B cell (primary cell): Measurements from ENCODE around the gene TRIM4. TPM values are rescaled to one million over a fixed set of nuclear protein-coding genes. Genes with fewer than 3 reads are reported as not detected.

Experiments used
- ATAC-seq: fragments of 200-7000 bp; cut with Tn5 transposase; one replicate; pipeline ENCODE4 v1.10.0; 2021; ENCODE audit warnings: low read depth, mild to moderate bottlenecking, moderate number of reproducible peaks, moderate library complexity
- CTCF ChIA-PET: fragments of 350-600 bp; sonication (Branson Sonifier 250); formaldehyde crosslinking; loops from one replicate; lab custom pipeline; 2021; ENCODE audit warnings: antibody characterized with exemption, inconsistent platforms; lab: Charles Lee
- POLR2A ChIA-PET: fragments of 350-600 bp; sonication (Branson Sonifier 250); formaldehyde crosslinking; loops from one replicate; lab custom pipeline; 2021; ENCODE audit warnings: antibody characterized with exemption; lab: Charles Lee
- DNase-seq: peaks from one replicate; pipeline ENCODE4 v3.0.0; 2013
- H2AFZ ChIP-seq: 2 replicates; pipeline ENCODE4 v1.6.1; 2012; ENCODE audit warnings: mild to moderate bottlenecking, low read depth, low read length; ENCODE audit not compliant: insufficient read depth, poor library complexity, severe bottlenecking
- H3K27ac ChIP-seq, 2 donors: 1 replicate in 1 of 2; 2 replicates in 1 of 2; pipeline ENCODE4 v1.5.1; 2012 to 2013; ENCODE audit warnings: low read length in 2 of 2, mild to moderate bottlenecking in 2 of 2, moderate library complexity in 1 of 2
- H3K27me3 ChIP-seq, 4 experiments: fragments of 200-600 bp in 1 of 4; sonication (generic) in 1 of 4; replicated peaks in 1 of 4; 1 replicate in 2 of 4; 2 replicates in 2 of 4; pipeline versions ENCODE4 v1.6.1 to v1.7.0; 2013 to 2016; ENCODE audit warnings: low read length in 3 of 4, mild to moderate bottlenecking in 2 of 4, mixed read lengths in 1 of 4, moderate library complexity in 1 of 4; ENCODE audit not compliant: insufficient read depth in 4 of 4, control insufficient read depth in 3 of 4; ENCODE audit errors: control extremely low read depth in 1 of 4
- H3K36me3 ChIP-seq, 2 experiments: replicated peaks in 1 of 2; 1 replicate in 1 of 2; 2 replicates in 1 of 2; pipeline versions ENCODE4 v1.6.1 to v1.7.1; 2013; ENCODE audit warnings: low read length in 1 of 2; ENCODE audit not compliant: insufficient read depth in 2 of 2, control insufficient read depth in 1 of 2; ENCODE audit errors: control extremely low read depth in 1 of 2, extremely low read depth in 1 of 2
- H3K4me1 ChIP-seq, 2 donors: fragments of 200-600 bp in 1 of 2; sonication (generic) in 1 of 2; 1 replicate in 1 of 2; 2 replicates in 1 of 2; pipeline versions ENCODE4 v1.5.1 to v1.6.1; 2013 to 2017; ENCODE audit warnings: low read length in 2 of 2; ENCODE audit not compliant: control insufficient read depth in 2 of 2, insufficient read depth in 2 of 2
- H3K4me2 ChIP-seq: replicated peaks from 2 replicates; pipeline ENCODE3; 2012; ENCODE audit warnings: mild to moderate bottlenecking, low read depth, low read length; ENCODE audit not compliant: poor library complexity, severe bottlenecking
- H3K4me3 ChIP-seq, 5 experiments: fragments of 200-600 bp in 1 of 5; sonication (generic) in 1 of 5; 1 replicate in 3 of 5; 2 replicates in 2 of 5; pipeline versions ENCODE4 v1.5.1 to v1.7.0; 2011 to 2016; ENCODE audit warnings: low read length in 4 of 5, mild to moderate bottlenecking in 4 of 5, low read depth in 2 of 5, control low read depth in 1 of 5, moderate library complexity in 1 of 5; ENCODE audit not compliant: insufficient read depth in 1 of 5; ENCODE audit errors: control extremely low read depth in 1 of 5, extremely low read depth in 1 of 5
- H3K79me2 ChIP-seq: fragments of 200-600 bp; sonication (generic); one replicate; pipeline ENCODE4 v1.6.0; 2016; ENCODE audit warnings: low read length; ENCODE audit not compliant: control insufficient read depth, insufficient read depth
- H3K9ac ChIP-seq: fragments of 200-600 bp; sonication (generic); 2 replicates; pipeline ENCODE4 v1.6.1; 2017; ENCODE audit warnings: mild to moderate bottlenecking, low read length, moderate library complexity
- H3K9me3 ChIP-seq, 3 donors: one replicate each; pipeline versions ENCODE4 v1.6.1 to v1.7.1; 2013; ENCODE audit warnings: low read length in 2 of 3; ENCODE audit not compliant: control insufficient read depth in 2 of 3, insufficient read depth in 1 of 3; ENCODE audit errors: control extremely low read depth in 1 of 3
- H4K20me1 ChIP-seq: 2 replicates; pipeline ENCODE4 v1.6.0; 2012; ENCODE audit warnings: mild to moderate bottlenecking, low read length; ENCODE audit not compliant: insufficient read depth, control insufficient read depth, poor library complexity, severe bottlenecking
- H3K27ac Mint-ChIP-seq: one replicate; pipeline ENCODE4 v1.8.0; 2021; ENCODE audit warnings: mixed read lengths
- H3K27me3 Mint-ChIP-seq: one replicate; pipeline ENCODE4 v1.8.0; 2021; ENCODE audit warnings: mixed read lengths
- H3K4me1 Mint-ChIP-seq: one replicate; pipeline ENCODE4 v1.8.0; 2021; ENCODE audit warnings: mixed read lengths
- H3K4me3 Mint-ChIP-seq: one replicate; pipeline ENCODE4 v1.8.0; 2021; ENCODE audit warnings: mixed read lengths
- H3K9me3 Mint-ChIP-seq: one replicate; pipeline ENCODE4 v1.8.0; 2022; ENCODE audit warnings: mixed read lengths; ENCODE audit not compliant: insufficient read depth
- EZH2 ChIP-seq: IDR thresholded peaks from 2 replicates; pipeline ENCODE4 v1.6.1; 2012; ENCODE audit warnings: borderline replicate concordance, low read depth, mild to moderate bottlenecking, moderate library complexity, low read length; ENCODE audit not compliant: insufficient read depth, poor library complexity, severe bottlenecking
- whole genome bisulfite sequencing: methylation state at CpG from one replicate; pipeline ENCODE4 v1.1.5; 2013; ENCODE audit warnings: missing lambda C conversion rate; ENCODE audit not compliant: insufficient coverage; 5-methylcytosine and 5-hydroxymethylcytosine counted together
- intact Hi-C: fragments of 100-400 bp; cut with micrococcal nuclease; formaldehyde crosslinking; loops from one replicate; pipeline ENCODE4 v1.10.0; 2022
- polyA minus RNA-seq: library from RNA; depleted of rRNA, polyadenylated mRNA; stranded (reverse); fragments of >200 nt; gene quantifications from 2 replicates; pipeline ENCODE4 v1.2.3, GENCODE V29; 2012
- polyA plus RNA-seq: library from polyadenylated mRNA; depleted of rRNA; stranded (reverse); fragments of >200 nt; gene quantifications from 2 replicates; pipeline ENCODE4 v1.2.3, GENCODE V29; 2012
- total RNA-seq, 2 donors: library from RNA; stranded (reverse); fragments of 120-200 nt in 1 of 2; gene quantifications; 1 replicate in 1 of 2; 2 replicates in 1 of 2; pipeline versions ENCODE4 v1.2.3 to v1.2.4, GENCODE V29; 2013 to 2022
- TF ChIP-seq, protein P1 (sequence below): fragments of 200-600 bp; IDR thresholded peaks from one replicate; pipeline ENCODE4 v1.8.0; 2022; ENCODE audit warnings: antibody characterized with exemption, mild to moderate bottlenecking

Gene TRIM4, protein sequence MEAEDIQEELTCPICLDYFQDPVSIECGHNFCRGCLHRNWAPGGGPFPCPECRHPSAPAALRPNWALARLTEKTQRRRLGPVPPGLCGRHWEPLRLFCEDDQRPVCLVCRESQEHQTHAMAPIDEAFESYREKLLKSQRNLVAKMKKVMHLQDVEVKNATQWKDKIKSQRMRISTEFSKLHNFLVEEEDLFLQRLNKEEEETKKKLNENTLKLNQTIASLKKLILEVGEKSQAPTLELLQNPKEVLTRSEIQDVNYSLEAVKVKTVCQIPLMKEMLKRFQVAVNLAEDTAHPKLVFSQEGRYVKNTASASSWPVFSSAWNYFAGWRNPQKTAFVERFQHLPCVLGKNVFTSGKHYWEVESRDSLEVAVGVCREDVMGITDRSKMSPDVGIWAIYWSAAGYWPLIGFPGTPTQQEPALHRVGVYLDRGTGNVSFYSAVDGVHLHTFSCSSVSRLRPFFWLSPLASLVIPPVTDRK
- total RNA-seq (56.7 and 58.1 TPM in 2 replicates), polyA plus RNA-seq (14.2 and 15.1 TPM in 2 replicates), polyA minus RNA-seq (25.5 and 37.8 TPM in 2 replicates)
- total RNA-seq (2013), result 37.7 TPM

DNA sequence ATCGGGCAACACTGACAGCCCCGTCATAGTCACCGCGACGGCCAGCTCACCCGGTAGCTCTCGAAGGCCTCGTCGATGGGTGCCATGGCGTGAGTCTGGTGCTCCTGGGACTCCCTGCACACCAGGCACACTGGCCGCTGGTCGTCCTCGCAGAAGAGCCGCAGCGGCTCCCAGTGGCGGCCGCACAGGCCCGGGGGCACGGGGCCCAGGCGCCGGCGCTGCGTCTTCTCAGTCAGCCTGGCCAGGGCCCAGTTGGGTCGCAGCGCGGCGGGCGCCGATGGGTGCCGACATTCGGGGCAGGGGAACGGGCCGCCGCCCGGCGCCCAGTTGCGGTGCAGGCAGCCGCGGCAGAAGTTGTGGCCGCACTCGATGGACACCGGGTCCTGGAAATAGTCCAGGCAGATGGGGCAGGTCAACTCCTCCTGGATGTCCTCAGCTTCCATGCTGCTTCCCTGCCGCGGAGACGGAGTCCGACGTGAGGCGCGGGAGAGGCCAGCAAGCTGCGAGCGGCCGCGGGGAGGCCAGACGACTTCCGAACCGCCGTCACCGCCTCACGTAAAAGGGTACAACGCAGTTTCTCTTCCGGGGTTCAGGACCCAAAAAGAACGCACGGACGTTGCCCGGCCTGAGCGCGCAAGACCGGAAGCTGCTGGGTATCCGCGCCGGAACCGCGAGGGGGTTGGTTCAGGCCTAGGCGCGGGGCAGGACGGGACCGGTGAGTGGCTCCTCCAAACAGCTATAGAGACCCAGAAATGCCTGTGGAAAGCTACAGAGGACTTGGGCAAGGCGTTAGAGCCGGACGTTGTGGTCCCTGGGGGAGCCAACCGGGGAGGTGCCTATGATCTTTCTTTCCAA is at the start of gene TRIM4:
Gene TRIM4 (minus strand): TSS at position 572 of the 855 bp plus-strand sequence. CDS start 129 bp downstream, at position 443.
- peak within 1 kb of the TSS; percentile 89 for H3K9ac ChIP-seq
- TF ChIP-seq, protein P1, sequence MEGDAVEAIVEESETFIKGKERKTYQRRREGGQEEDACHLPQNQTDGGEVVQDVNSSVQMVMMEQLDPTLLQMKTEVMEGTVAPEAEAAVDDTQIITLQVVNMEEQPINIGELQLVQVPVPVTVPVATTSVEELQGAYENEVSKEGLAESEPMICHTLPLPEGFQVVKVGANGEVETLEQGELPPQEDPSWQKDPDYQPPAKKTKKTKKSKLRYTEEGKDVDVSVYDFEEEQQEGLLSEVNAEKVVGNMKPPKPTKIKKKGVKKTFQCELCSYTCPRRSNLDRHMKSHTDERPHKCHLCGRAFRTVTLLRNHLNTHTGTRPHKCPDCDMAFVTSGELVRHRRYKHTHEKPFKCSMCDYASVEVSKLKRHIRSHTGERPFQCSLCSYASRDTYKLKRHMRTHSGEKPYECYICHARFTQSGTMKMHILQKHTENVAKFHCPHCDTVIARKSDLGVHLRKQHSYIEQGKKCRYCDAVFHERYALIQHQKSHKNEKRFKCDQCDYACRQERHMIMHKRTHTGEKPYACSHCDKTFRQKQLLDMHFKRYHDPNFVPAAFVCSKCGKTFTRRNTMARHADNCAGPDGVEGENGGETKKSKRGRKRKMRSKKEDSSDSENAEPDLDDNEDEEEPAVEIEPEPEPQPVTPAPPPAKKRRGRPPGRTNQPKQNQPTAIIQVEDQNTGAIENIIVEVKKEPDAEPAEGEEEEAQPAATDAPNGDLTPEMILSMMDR, result peak; percentile 21
- no peak for TF ChIP-seq EZH2
- POLR2A ChIA-PET, result interaction anchor here (0.5 to 1.2 kb wide), 8 partner anchors 13 to 509 kb away, joined by 3 to 8 read pairs (median 4); partner anchors contain the start of genes AP4M1, MCM7, ZCWPW1 and ZSCAN21
- Mint-ChIP-seq H3K9me3 (no peaks in the 10 kb centered on the region), H3K27ac (peak within 1 kb of the TSS; percentile 97), H3K4me1 (peaks cover 47% of the 10 kb centered on the region), H3K4me3 (peak within 1 kb of the TSS; percentile 96), H3K27me3 (peaks cover 6% of the 10 kb centered on the region)
- peaks cover 32 to 35% of the 10 kb centered on the region in 2 donors for H3K4me1 ChIP-seq
- H3K27me3 ChIP-seq, result no peaks in the 10 kb centered on the region
- peak; percentile 97 for ATAC-seq
- peaks cover 7% of the 10 kb centered on the region for H4K20me1 ChIP-seq
- peaks cover 58% of the 10 kb centered on the region for H3K79me2 ChIP-seq
- WGBS, result 2% methylated on average over 81 of the region's 81 CpGs
- CTCF ChIA-PET, result interaction anchor here (0.7 to 9.2 kb wide), 11 partner anchors 9 to 786 kb away, joined by 3 to 94 read pairs (median 3); partner anchors contain the start of genes POP7 and ZSCAN25
- H3K27ac ChIP-seq, result peak within 1 kb of the TSS; percentile 81 to 93
- H3K36me3 ChIP-seq, result peaks cover 0 to 20% of the 10 kb centered on the region in 2 experiments
- peak; percentile 92 for DNase-seq
- peaks cover 0 to 4% (median 0%) of the 10 kb centered on the region in 3 donors for H3K9me3 ChIP-seq
- intact Hi-C loops, result loop anchor here (1.0 to 2.0 kb wide), 5 partner anchors 96 to 360 kb away; partner anchors contain the start of genes ZKSCAN1, ZNF3, ZNF655 and ZSCAN21
- H2AFZ ChIP-seq, result peak within 1 kb of the TSS; percentile 97
- peak within 1 kb of the TSS; percentile 65 to 89 (median 78) for H3K4me3 ChIP-seq
- H3K4me2 ChIP-seq, result peak within 1 kb of the TSS; percentile 80
